ENCODE measurements around the gene NLRP1.

NLRP1 gene

DNA sequence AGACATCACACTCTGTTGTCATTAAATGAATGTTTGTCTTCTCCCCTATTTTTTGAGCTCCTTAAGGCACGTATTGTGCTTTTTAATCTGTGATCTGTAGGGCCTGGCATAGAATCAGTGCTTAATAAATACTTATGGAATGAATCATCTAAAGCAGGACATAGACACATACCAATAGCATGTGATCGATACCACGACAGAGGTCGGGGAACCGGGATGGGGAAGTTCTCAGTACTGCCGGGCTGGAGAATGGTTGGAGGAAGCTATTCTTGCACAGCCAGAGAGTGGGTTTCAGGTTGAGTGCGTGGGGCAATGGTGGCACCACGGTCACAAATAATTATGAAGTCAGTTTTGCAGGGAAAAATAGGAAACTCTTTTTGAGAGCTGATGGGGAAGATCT lies 26.8 kb downstream of the NLRP1 start:
- no peak for DNase-seq (ENCODE audit: low spot score)

DNA sequence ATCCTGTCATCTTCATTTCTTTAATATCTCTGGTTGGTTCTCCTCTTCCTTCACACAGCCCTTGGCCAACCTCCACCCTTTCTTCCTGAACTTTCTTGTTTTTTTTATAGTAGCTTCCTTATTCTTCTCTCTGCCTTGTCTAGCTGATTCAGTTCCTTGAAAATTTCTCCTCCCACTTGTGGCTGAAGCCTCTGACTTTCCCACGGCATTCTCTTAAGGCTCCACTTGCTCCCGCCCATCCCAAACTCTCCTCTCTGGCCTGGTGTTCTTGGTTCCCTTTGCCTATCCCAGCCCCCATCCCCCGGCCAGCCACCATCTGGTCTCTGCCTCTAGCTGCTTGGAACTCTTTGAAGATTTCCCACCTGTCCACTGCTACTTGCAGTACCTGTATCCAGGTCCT lies 29.1 kb downstream of the NLRP1 start:
- no peak for DNase-seq (ENCODE audit: low spot score)

DNA sequence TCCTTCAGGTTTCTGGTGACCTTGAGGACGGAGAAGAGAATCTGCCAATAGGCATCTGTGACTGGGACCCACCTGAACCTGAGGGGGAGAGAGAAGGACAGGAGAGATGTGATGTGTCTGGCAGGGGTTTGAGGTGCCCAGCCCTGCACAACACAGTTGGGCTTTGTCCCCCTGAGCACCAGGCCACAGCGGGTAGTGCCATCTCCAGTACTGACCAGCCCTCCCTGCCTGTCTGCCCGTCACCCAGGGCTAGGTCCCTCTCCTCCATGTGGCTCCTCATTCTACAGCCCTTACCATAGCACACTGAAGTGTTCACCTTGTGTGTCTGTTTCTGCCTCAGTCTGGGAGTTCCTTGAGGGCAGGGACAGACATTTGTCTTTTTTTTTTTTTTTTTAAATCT lies 30.8 kb downstream of the NLRP1 start:
- no peak for DNase-seq (ENCODE audit: low spot score)

DNA sequence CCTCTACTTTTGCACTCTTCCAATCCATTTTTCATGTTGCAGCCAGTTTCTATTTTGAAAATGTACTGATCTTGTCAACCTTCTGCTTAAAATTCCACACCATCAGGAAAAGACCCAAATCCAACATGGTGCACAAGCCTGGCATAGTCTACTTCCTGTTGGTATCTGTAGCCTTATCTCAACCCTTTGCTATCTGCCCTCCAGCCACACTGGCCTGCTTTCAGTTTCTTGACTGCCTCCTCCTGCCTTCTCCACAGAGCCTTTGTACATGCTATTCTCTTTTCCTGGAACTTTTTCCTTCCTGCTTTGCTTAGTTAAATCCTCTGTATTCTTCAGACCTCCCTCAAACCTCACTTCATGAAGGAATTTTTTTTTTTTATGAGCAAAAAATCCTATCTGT lies 31.5 kb downstream of the NLRP1 start:
- DNase-seq (ENCODE audit: low spot score) = no peak

GRCh38 chr17:5545051-5545987 lies 39.0 kb downstream of the NLRP1 start:
- DNase-seq (ENCODE audit: low spot score) = no peak

- no peak for DNase-seq (ENCODE audit: low spot score)
These were observed 40.2 kb downstream of the NLRP1 start for GRCh38 chr17:5544115-5544514.

- DNase-seq (ENCODE audit: low spot score) = no peak
These were observed 42.6 kb downstream of the NLRP1 start for GRCh38 chr17:5541610-5542202.

DNA sequence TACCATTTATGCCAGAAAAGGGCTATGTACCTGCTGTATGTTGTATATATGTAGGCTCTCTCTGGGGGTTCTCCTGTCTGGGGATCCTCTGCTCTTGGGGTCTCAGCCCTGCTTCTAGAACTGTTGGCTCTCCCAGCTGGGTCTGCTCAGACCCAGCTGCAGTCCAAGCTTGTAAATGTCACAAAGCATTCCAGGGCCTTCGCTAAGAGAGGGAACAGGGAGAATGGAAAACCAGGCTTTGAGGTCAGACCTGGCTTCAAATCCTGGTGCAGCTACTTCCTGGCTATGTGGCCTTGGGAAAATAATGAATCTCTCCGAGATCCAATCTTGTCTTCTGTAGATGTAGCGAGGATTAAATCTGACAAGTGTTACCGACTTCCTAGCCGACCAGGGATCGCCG lies 44.0 kb downstream of the NLRP1 start:
- DNase-seq (ENCODE audit: low spot score) = no peak

DNA sequence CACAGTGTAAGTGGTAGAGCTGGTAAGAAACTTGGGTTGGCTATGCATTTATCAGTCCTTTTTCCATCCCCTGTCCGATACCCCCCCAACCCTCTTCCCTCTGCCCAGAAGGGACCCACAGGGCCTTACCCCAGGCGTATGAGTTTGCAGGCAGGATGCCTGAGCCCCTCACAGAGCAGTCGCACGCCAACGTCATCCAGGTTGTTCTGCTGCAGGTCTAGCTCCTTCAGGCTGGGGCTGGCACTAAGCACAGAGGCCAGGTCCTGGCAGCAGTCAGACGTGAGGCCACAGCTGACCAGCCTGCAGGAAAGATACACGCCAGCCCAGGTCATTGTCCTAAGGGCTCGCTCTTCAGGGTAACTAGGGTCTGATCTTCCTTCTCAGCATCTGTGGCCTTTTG lies 45.0 kb downstream of the NLRP1 start:
- no peak for DNase-seq (ENCODE audit: low spot score)

- no peak for DNase-seq (ENCODE audit: low spot score)
These were observed 47.3 kb downstream of the NLRP1 start for GRCh38 chr17:5536866-5537650.

DNA sequence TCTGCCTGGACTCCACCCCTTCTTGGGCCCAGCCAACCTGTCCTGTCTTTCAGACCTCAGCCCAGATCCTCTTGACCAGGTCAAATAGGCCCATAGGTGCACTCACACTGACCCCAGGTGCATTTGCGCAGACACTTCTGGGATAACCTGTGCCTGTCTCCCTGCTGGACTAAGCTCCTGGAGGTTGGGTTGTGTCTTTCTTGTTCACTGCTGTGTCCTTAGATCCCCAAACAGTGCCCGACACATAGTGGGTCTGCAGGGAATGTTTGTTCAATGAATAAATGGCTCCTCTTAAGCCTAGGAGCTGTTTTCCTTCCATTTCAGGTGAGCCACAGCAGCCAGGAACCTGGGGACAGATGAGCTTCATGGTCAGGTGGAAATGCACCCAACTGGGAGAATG lies 48.9 kb downstream of the NLRP1 start:
- DNase-seq (ENCODE audit: low spot score) = no peak

- DNase-seq (ENCODE audit: low spot score) = no peak
These were observed 50.6 kb downstream of the NLRP1 start for GRCh38 chr17:5533486-5534315.

DNA sequence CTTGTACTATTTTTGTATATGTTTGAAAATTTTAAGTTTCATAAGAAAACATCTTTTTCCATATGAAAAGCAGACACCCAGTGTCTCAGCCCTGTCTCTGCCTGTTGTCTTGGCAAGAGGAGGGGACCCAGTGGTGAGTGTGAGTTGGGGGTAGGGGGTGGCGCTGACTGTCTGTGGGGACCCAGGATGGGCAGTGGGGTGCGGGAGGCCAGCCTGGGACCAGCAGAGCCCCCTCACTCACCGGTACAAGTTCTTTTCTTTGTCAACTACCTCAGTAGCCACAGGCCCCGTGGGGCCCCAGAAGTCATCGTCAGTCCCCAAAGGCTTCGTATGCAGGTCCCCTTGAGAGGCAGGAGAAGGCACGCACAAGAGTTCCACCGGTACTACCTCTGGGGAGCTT lies 51.7 kb downstream of the NLRP1 start:
- no peak for DNase-seq (ENCODE audit: low spot score)

- DNase-seq (ENCODE audit: low spot score) = no peak
These were observed 53.3 kb downstream of the NLRP1 start for GRCh38 chr17:5531085-5531418.

DNA sequence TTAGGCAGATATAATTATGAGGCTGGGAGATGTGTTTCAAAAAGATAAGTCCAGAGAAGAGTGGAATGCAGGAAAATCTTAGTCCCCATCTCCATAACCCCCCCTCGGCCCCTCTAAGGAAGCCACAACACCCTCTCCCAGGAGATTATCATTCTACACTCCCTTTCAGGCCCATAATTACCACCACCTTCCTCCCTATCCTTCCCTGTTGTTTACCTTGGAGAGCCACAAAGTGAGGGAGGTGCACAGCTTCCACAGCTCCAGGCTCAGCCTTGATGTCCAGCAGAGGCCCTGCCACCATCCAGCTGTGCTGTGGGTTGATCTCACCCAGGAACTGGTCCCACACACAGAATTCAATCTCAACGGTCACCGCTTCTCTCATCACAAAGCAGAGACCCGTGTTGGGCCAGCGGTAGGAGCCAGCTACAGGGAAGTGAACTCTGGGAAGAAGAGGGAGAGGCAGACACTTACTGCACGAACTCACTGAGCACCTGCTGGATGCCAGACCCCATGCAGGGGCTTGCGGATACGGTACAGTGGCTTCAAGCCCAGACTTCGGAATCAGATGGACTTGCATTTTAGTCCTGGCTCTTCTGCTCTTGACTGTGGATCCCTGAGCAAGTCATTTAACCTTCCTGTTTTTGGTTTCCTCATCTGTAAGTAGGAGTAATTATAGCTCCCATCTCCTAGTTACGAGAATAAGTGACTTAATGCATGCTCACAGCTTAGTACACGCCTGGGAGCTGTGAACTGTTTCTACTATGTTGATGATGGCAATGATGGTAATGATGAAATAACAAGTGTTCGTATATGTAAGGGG lies 53.8 kb downstream of the NLRP1 start:
- no peak for DNase-seq (ENCODE audit: low spot score)

DNA sequence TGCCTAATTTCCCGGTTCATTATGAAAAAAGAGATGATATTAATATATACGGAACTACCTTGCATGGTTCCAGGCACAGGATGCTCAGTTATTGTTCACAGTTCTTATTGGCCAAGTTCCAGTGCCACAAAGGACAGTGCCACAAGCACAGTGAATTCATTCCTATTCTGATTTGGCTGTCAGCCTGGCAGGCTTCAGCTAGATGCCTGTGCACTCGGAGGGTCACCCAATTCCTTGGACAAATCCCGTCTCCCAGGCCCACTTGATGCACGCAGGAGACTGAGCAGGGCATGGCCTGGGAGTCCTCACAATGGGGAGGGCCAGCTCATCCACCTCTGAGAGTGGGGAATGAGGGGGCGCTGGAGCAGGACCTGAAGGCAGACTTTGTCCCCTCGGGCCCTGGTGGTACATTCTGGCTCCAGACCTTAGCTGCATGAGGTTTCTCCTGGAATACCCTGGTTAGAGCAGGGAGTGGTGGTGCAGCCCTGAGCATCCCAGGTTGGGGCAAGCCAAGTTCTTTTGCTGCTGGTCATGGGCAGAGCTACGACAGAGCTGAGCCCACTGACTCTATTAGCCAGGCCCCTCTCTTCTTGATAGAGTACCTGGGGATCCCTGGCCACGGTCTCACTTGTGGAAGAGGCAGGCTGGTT lies 56.6 kb downstream of the NLRP1 start:
- no peak for DNase-seq (ENCODE audit: low spot score)

DNA sequence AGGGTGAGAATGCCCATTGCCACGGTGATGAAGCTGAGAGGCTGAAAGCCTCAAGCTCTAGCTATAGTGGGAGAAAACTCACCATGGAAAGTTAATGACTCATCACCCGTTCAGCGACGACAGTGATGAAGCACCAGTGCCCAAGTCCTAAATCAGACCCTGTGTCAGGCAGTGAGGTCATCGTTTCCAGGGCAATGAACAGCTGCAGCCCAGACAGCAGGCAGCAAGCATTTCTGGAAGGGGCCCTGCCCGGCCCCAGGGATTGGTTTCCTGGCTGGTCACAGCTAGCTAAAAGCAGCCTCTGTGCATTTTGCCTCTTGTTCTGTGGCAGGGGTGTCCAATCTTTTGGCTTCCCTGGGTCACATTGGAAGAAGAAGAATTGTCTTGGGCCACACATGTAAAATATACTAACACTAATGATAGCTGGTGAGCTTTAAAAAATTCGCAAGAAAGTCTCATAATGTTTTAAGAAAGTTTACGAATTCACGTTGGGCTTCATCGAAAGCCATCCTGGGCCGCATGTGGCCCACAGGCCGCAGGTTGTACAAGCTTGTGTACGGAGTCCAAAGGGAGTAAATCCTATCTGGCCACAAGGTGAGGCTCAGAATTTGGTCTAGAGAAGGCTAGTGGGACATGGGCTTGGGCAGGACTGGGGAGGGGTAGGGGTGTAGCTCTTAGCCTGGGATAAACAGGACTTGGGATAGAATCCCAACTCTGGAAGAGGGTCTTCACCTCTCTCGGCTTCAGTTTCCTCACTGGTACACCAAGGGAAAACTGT lies 57.3 kb downstream of the NLRP1 start:
- no peak for DNase-seq (ENCODE audit: low spot score)

GRCh38 chr17:5523249-5523648 lies 61.1 kb downstream of the NLRP1 start:
- no peak for DNase-seq (ENCODE audit: low spot score)

- DNase-seq (ENCODE audit: low spot score) = no peak
These were observed 61.8 kb downstream of the NLRP1 start for GRCh38 chr17:5522476-5522875.
